Panc1 (cell line): ENCODE results near the gene GAS7. TPM values are rescaled to one million over a fixed set of nuclear protein-coding genes. Genes with fewer than 3 reads are reported as not detected.

ENCODE experiments used
- ATAC-seq: fragments of 200-7000 bp; cut with Tn5 transposase; 2 replicates; pipeline ENCODE4 v1.9.1; 2020; ENCODE audit warnings: mild to moderate bottlenecking, moderate library complexity
- BruUV-seq: library from RNA; stranded (reverse); fragments of 400-500 nt; replicated peaks from 2 replicates; lab custom pipeline; 2021; lab: Mats Ljungman, UMichigan
- CTCF ChIA-PET: fragments of 300-600 bp; sonication (Branson Sonifier 250); formaldehyde crosslinking; loops from one replicate; lab custom pipeline; 2022; ENCODE audit warnings: antibody characterized with exemption; lab: Charles Lee
- POLR2A ChIA-PET: fragments of 300-600 bp; sonication (Branson Sonifier 250); formaldehyde crosslinking; loops from one replicate; lab custom pipeline; 2022; ENCODE audit warnings: antibody characterized with exemption; lab: Charles Lee
- DNase-seq: peaks from one replicate; pipeline ENCODE4 v3.0.0-alpha.2; 2010; ENCODE audit warnings: low read depth, low spot score
- H3K27ac ChIP-seq: 2 replicates; pipeline ENCODE4 v1.5.1; 2011; ENCODE audit warnings: mild to moderate bottlenecking, low read length, inconsistent platforms
- H3K27me3 ChIP-seq: fragments of 200-500 bp; sonication (Bioruptor generic); 2 replicates; pipeline ENCODE4 v1.6.0; 2014; ENCODE audit warnings: low read length, inconsistent platforms; ENCODE audit not compliant: control insufficient read depth, insufficient read depth
- H3K36me3 ChIP-seq: fragments of 200-500 bp; sonication (Bioruptor generic); 2 replicates; pipeline ENCODE4 v1.5.1; 2014; ENCODE audit warnings: inconsistent platforms, mild to moderate bottlenecking, low read length, moderate library complexity; ENCODE audit not compliant: control insufficient read depth, insufficient read depth
- H3K4me1 ChIP-seq: 2 replicates; pipeline ENCODE4 v1.5.1; 2011; ENCODE audit warnings: inconsistent platforms, mild to moderate bottlenecking, low read length, moderate library complexity; ENCODE audit not compliant: control insufficient read depth, insufficient read depth
- H3K4me3 ChIP-seq, 2 experiments: 2 replicates each; pipeline ENCODE4 v1.5.1; 2011 to 2012; ENCODE audit warnings: low read depth in 2 of 2, low read length in 2 of 2, mild to moderate bottlenecking in 2 of 2, inconsistent platforms in 1 of 2, moderate library complexity in 1 of 2
- H3K9me3 ChIP-seq: fragments of 200-500 bp; sonication (Bioruptor generic); 2 replicates; pipeline ENCODE4 v1.5.1; 2014; ENCODE audit warnings: low read depth, mild to moderate bottlenecking, inconsistent platforms, low read length, moderate library complexity; ENCODE audit not compliant: control insufficient read depth, insufficient read depth
- CTCF ChIP-seq: fragments of 450-650 bp; IDR thresholded peaks from 2 replicates; pipeline ENCODE4 v1.5.1; 2017; ENCODE audit warnings: mild to moderate bottlenecking
- POLR2AphosphoS5 ChIP-seq: IDR thresholded peaks from 2 replicates; pipeline ENCODE4 v1.6.1; 2012; ENCODE audit warnings: mild to moderate bottlenecking, low read depth, low read length, moderate library complexity
- REST ChIP-seq, 2 experiments: IDR thresholded peaks; 2 replicates each; pipeline ENCODE4 v1.6.1; 2011 to 2012; ENCODE audit warnings: low read depth in 2 of 2, control low read depth in 1 of 2, low read length in 1 of 2, mild to moderate bottlenecking in 1 of 2, moderate library complexity in 1 of 2; ENCODE audit not compliant: insufficient read depth in 1 of 2
- SIN3A ChIP-seq: IDR thresholded peaks from 2 replicates; pipeline ENCODE4 v1.6.1; 2012; ENCODE audit warnings: low read depth, mild to moderate bottlenecking, low read length, moderate library complexity, borderline replicate concordance; ENCODE audit not compliant: insufficient read depth
- TCF7L2 ChIP-seq: IDR thresholded peaks from 2 replicates; pipeline ENCODE4 v1.6.1; 2011; ENCODE audit warnings: mild to moderate bottlenecking, low read depth, low read length, inconsistent platforms
- in situ Hi-C: cut with HindIII; loops from 2 replicates; pipeline ENCODE4 v1.10.0; 2016; ENCODE audit warnings: low sequenced_read_pairs, low pct_unique_long_range_greater_than_20kb
- intact Hi-C: fragments of 100-400 bp; cut with micrococcal nuclease; formaldehyde crosslinking; loops from one replicate; pipeline ENCODE4 v1.10.0; 2022; ENCODE audit not compliant: unreplicated experiment
- total RNA-seq: library from RNA; stranded (reverse); gene quantifications from one replicate; pipeline ENCODE4 v1.2.1, GENCODE V29; 2021; ENCODE audit not compliant: unreplicated experiment

Gene GAS7
- total RNA-seq, 1 experiment from 2014 or later, result 0.05 TPM

GRCh38 chr17:9968881-9969280, 229.5 kb downstream of the GAS7 start:
- Histone ChIP-seq H3K4me1 (no peaks in the 10 kb centered on the region), H3K36me3 (no peaks in the 10 kb centered on the region), H3K27ac (no peak overlapping the region), H3K9me3 (no peaks in the 10 kb centered on the region), H3K4me3 (no peak overlapping the region), H3K27me3 (no peaks in the 10 kb centered on the region)
- in situ Hi-C loops (no loop called here), intact Hi-C loops (loop anchor here (5.0 kb wide), 1 partner anchor 648 kb away; no protein-coding TSS in a partner anchor)
- no TSS peak for BruUV-seq
- DNase-seq, result no peak
- ATAC-seq, result no peak
- ChIA-PET CTCF (no interaction called here), POLR2A (no interaction called here)
- no peak for TF ChIP-seq POLR2AphosphoS5
- no peak for TF ChIP-seq CTCF
- no peak for TF ChIP-seq REST (IDR thresholded peaks at IDR 0.05; ENCODE audit: insufficient read depth in 1 of 2, low read depth in 2 of 2, low read length in 1 of 2)
- TF ChIP-seq TCF7L2, result no peak
- no peak for TF ChIP-seq SIN3A

- H3K27ac ChIP-seq, result no peak overlapping the region
- TF ChIP-seq POLR2AphosphoS5 (no peak), SIN3A (no peak), TCF7L2 (no peak), CTCF (no peak), REST (IDR thresholded peaks at IDR 0.05; ENCODE audit: insufficient read depth in 1 of 2, low read depth in 2 of 2, low read length in 1 of 2) (no peak)
- ChIA-PET POLR2A (no interaction called here), CTCF (no interaction called here)
- no peak overlapping the region for H3K4me3 ChIP-seq
- no peaks in the 10 kb centered on the region for H3K27me3 ChIP-seq
- no peaks in the 10 kb centered on the region for H3K9me3 ChIP-seq
- DNase-seq (no peak), ATAC-seq (no peak)
- in situ Hi-C loops (no loop called here), intact Hi-C loops (loop anchor here (5.0 kb wide), 1 partner anchor 649 kb away; no protein-coding TSS in a partner anchor)
- no peaks in the 10 kb centered on the region for H3K4me1 ChIP-seq
- H3K36me3 ChIP-seq, result no peaks in the 10 kb centered on the region
- no TSS peak for BruUV-seq
These were observed 230.4 kb downstream of the GAS7 start for GRCh38 chr17:9968008-9968407.
